Medulla oblongata (tissue), 1 donor: Measurements from ENCODE around the gene LCE3E.
"Not testable (repeated sequence)": the region's sequence is repeated elsewhere in the genome, so short reads cannot be mapped to it uniquely, and the experiment has no call there.

ENCODE experiments used
- DNase-seq: peaks from one replicate; pipeline ENCODE4 v3.0.0-alpha.2; 2015; ENCODE audit errors: extremely low spot score

The LCE3E gene, protein sequence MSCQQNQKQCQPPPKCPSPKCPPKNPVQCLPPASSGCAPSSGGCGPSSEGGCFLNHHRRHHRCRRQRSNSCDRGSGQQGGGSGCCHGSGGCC

DNA sequence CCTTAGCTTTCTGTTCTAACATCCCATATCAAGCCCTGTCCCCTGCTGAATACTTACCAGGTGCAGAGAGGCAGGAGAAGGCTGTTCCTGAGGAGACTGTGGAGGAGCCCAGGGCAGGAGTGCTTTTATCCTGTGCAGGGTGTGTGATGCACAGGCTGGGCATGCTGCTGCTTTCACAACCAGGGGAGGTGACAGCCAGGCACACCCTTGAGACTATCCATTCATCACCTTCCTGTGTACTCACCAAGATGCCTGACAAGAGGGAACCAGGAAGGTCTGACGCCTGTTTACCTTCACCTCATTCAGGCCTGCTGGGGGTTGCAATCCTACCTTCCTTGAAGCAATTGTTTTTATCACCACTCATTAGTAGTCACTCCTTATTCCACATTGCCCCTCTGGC, at the start of gene LCE3E:
LCE3E (minus strand) TSS at position 100 of the 400 bp plus-strand sequence. CDS start 572 bp downstream, outside the sequence.
- DNase-seq, result peak; percentile 1

- DNase-seq, result no peak
Measured at GRCh38 chr1:152613511-152613910, 46.9 kb upstream of the LCE3E start, which contains the start of gene LCE3B. Gene LCE3B, plus strand, starts transcription at chr1:152613811. Its CDS starts 0 bp downstream, at chr1:152613811.

- no peak for DNase-seq
Measured at GRCh38 chr1:152599934-152600333, 33.4 kb upstream of the LCE3E start, which contains the start of gene LCE3C. Gene LCE3C, plus strand, starts transcription at chr1:152600234. Its CDS starts 498 bp downstream, at chr1:152600732.

- DNase-seq, result no peak
Measured at GRCh38 chr1:152596986-152597385, 30.4 kb upstream of the LCE3E start.

DNA sequence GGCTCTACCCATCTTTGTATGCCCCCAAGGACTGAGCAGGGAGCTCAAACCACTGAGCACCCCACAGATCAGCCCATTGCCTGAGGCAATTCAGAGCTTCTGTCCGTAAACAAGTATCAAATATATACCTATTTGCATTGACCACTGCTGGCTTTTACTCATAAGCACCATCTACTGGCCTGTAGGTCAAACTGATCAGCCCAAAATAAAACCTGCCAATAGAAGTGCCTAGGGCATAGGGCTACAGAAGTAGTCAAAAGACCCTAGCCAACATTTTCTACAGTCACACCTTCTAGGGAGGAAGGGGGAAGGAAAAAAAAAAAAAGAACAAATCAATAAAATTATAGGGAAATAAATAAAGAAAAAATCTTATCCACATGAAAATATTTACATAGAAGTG, 19.0 kb upstream of the LCE3E start:
- DNase-seq, result no peak

- DNase-seq, result peak; percentile 0
Measured at GRCh38 chr1:152582647-152583046, 16.1 kb upstream of the LCE3E start.

DNA sequence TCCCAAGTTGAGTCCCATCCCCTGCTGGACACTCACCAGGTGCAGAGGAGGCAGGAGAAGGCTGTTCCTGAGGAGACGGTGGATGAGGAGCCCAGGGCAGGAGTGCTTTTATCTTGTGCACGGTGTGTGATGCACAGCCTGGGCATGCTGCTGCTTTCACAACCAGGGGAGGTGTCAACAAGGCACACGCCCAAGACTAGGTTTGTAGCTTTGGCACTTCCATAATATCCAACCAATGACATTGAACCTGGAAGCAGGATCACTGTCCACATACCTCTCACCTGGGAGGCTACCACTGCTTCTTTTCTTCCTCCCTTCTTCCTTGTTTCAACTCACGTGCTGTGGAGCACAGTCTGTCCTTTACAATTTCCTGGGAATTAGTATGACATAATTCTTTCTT, 13.9 kb upstream of the LCE3E start, which contains the start of gene LCE3D:
LCE3D (minus strand) TSS at position 84 of the 400 bp plus-strand sequence. CDS start 580 bp downstream, outside the sequence.
- peak; percentile 0 for DNase-seq

DNA sequence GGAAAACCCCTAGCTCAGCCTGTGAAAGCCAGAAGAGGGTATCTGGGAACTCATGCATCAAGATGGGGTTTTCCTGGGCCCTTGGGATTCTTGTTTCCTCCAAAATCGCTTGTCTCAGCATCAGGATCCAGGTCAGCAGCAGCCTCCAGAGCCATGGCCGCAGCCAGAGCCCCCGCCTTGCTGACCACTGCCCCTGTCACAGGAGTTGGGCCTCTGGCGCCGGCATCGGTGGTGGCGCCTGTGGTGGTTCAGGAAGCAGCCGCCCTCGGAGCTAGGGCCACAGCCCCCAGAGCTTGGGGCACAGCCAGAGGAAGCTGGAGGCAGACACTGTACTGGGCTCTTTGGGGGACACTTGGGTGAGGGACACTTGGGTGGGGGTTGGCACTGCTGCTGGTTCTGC, 12.9 kb upstream of the LCE3E start:
- peak; percentile 1 for DNase-seq

DNA sequence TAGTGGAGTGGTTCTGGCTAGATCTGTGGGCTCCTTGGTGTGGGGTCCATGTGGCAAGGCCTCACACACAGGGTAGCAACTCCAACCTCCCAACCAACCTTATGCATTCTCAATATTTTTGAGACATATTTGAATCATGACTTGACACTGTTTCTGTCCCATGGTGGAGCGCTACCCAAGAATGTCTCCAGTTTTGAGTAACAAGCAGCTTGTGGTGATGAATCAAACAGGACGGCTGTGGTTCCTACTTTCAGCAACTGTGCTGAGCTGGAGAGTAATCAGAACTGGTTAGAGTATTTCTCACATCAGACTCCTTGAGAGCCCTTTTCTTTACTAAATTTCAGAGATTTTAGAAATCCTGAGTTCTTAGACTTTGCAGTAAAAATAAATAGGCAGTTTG, 10.6 kb upstream of the LCE3E start:
- peak; percentile 0 for DNase-seq

DNA sequence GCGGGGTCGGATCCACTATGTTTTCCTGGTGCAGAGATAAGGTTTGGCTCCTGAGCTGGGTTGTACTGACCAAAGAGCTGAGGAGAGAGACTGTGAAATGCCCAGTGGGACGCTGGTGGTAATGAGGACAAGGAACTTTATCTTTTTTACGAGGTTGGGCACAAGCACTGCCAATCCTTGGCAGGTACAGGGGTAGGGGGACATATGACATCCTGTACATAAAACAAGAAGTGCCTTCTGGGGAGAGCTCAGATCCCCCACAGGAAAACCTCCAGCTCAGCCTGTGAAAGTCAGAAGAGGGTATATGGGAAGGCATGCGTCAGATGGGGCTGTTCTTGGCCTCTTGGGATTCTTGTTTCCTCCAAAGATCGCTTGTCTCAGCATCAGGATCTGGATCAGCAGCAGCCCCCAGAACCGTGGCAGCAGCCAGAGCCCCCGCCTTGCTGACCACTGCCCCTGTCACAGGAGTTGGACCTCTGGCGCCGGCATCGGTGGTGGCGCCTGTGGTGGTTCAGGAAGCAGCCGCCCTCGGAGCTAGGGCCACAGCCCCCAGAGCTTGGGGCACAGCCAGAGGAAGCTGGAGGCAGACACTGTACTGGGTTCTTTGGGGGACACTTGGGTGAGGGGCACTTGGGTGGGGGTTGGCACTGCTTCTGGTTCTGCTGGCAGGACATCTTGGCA, 905 bp downstream of the LCE3E start:
- DNase-seq, result no peak

GRCh38 chr1:152565115-152565514, 1.5 kb downstream of the LCE3E start:
- no peak for DNase-seq

- DNase-seq, result not testable (repeated sequence)
Measured at GRCh38 chr1:152548358-152548757, 18.2 kb downstream of the LCE3E start.

DNA sequence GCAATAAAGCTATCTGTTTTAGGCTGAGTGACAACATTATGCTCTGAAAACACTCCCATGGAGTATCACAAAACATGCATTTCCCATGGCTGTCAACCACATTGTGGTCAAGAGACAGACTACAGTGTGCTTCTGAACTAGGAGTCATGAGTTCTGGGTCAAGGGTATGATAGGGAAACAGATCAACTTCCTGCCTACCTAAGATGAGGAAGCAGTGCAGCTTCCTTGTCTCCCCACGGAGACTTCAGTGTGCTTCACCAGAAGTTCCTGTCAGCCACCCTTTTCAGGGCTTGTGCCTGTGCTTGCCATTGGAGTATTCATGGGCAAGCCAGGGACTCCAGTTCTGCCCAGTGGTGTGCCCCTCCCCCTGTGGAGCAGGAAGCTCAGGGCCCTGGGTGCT, 19.9 kb downstream of the LCE3E start:
- no peak for DNase-seq

DNA sequence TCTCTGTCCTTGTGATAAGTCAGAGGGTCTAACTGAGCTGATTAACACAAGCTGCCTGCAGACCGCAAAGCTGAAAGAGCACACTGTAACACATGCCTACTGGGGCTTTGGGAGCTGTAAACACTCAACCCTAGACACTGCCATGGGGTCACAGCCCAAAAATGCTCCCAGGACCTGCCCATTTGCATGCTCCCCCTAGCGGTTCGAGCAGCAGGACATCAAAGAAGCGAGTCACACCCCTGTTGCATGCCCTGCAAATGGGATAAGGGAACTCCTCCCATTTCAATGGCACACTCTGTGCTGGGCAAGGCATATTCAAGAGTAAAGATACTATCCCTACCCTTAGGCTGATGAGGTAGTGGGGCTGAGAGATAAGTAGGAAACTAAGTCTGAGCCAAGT, 22.8 kb downstream of the LCE3E start:
- no peak for DNase-seq

- no peak for DNase-seq
Measured at GRCh38 chr1:152539901-152540300, 26.7 kb downstream of the LCE3E start.

DNA sequence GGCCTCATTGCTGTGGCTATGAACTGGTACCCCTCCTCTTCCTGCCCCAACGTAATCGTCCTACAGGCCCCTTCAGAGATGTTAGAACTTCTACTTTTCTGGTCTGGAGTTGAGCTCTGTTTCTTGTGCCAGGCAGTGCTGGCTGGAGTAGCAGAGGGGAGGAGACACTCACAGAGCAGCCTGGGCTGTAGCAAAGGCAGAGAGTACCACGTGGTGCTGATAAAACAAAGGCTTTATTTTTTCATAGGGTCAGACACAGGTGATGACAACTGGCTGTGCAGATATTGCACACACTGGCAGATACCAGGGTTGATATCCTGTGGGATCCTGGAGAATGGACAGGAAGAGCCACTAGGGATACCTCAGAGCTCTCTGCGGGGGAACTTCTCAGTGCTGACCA, 29.1 kb downstream of the LCE3E start:
- DNase-seq, result peak; percentile 23

GRCh38 chr1:152535774-152536173, 30.8 kb downstream of the LCE3E start:
- DNase-seq, result no peak

DNA sequence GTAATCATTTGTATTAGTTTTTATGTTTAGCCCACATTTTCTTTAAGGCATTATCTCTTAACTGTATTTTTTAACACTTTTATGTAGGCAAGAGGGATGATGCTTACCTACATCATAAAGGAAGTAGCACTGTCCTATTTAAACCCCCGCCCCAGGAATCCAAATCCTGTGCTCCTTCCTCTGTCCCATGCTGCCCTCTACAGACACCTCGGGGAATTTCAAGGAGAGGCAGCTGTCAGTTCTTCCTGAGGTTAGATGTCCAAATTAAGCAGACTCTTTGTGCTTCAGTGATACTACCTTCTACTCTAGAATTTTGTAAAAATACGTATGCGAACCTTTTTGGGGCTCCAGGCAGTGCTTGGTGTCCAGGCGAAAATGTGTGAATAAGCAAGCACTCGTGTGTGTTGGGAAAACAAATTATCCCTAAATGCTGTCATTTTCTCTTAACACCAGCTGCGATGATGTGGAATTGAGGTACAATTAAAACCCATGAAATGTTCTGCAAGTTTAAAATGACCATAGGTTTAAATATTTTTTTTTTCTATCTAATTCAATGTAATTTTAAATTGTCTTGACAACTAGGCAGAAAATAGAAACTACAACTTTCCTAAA, 33.1 kb downstream of the LCE3E start:
- DNase-seq, result peak; percentile 51

- no peak for DNase-seq
Measured at GRCh38 chr1:152525080-152525641, 41.4 kb downstream of the LCE3E start.

GRCh38 chr1:152520561-152521090, 46.0 kb downstream of the LCE3E start:
- no peak for DNase-seq

DNA sequence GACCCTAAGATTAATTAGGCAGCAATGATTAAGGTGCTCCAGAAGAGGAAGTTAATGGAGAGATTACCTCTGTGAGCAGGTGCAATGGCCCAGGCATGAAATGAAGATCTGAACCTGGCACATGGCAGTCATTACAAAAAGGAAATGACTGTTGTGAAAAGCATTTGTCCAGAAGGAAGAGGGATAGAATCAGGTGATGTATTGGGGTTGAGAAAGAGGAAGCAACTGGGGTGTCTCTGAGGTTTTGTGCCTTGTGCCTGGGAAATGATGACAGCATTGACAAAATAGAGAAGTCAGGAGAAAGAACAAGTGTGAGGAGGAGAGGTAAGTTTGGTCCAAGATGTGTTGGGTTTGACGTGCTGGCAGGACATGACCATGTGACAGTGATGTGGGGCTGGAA, 46.7 kb downstream of the LCE3E start:
- DNase-seq, result peak; percentile 66

- DNase-seq, result no peak
Measured at GRCh38 chr1:152517237-152517811, 49.3 kb downstream of the LCE3E start.
